HG03175 (cell line): ENCODE data around the gene CELF6.
"Not testable (repeated sequence)": the region's sequence is repeated elsewhere in the genome, so short reads cannot be mapped to it uniquely, and the experiment has no call there.

Experiments
- ATAC-seq: cut with Tn5 transposase; IDR thresholded peaks from one replicate; pipeline ENCODE4 v1.9.1; 2021; ENCODE audit warnings: mild to moderate bottlenecking, moderate library complexity; ENCODE audit not compliant: unreplicated experiment

CELF6 gene

GRCh38 chr15:72318408-72318942 is 1.5 kb downstream of the CELF6 start:
- no peak for ATAC-seq

GRCh38 chr15:72315706-72316370 is 4.1 kb downstream of the CELF6 start:
- no peak for ATAC-seq

- no peak for ATAC-seq
Observed at GRCh38 chr15:72313881-72314280, 6.1 kb downstream of the CELF6 start.

- no peak for ATAC-seq
Observed at GRCh38 chr15:72313448-72313840, 6.5 kb downstream of the CELF6 start.

GRCh38 chr15:72312605-72313447 is 7.1 kb downstream of the CELF6 start:
- peak; percentile 79 for ATAC-seq

- ATAC-seq: no peak
Observed at GRCh38 chr15:72307026-72307425, 12.9 kb downstream of the CELF6 start.

GRCh38 chr15:72306211-72306785 is 13.7 kb downstream of the CELF6 start:
- no peak for ATAC-seq

GRCh38 chr15:72304596-72304995 is 15.4 kb downstream of the CELF6 start:
- ATAC-seq: no peak

- ATAC-seq: no peak
Observed at GRCh38 chr15:72302955-72303354, 17.0 kb downstream of the CELF6 start.

- ATAC-seq: no peak
Observed at GRCh38 chr15:72289597-72290325, 30.2 kb downstream of the CELF6 start.

- ATAC-seq: no peak
Observed at GRCh38 chr15:72288796-72289596, 31.0 kb downstream of the CELF6 start.

- ATAC-seq: no peak
Observed at GRCh38 chr15:72285927-72286516, 33.9 kb downstream of the CELF6 start.

GRCh38 chr15:72285402-72285801 is 34.6 kb downstream of the CELF6 start:
- ATAC-seq: no peak

- no peak for ATAC-seq
Observed at GRCh38 chr15:72284781-72285180, 35.2 kb downstream of the CELF6 start.

GRCh38 chr15:72281713-72282112 is 38.2 kb downstream of the CELF6 start:
- no peak for ATAC-seq

GRCh38 chr15:72280751-72281150 is 39.2 kb downstream of the CELF6 start:
- no peak for ATAC-seq

- no peak for ATAC-seq
Observed at GRCh38 chr15:72278737-72279136, 41.2 kb downstream of the CELF6 start.

GRCh38 chr15:72276326-72276700 is 43.6 kb downstream of the CELF6 start:
- no peak for ATAC-seq

- not testable (repeated sequence) for ATAC-seq
Observed at GRCh38 chr15:72275635-72276325, 44.2 kb downstream of the CELF6 start.
